ENCODE data around the gene DNAH9. TPM values are rescaled to one million over a fixed set of nuclear protein-coding genes. Genes with fewer than 3 reads are reported as not detected.

The DNAH9 gene
- total RNA-seq, 1 donor from 2014 or later, result under 0.01 TPM

GRCh38 chr17:11999696-12000095, 401.4 kb downstream of the DNAH9 start:
- FAIRE-seq, result no peak
- DNase-seq (ENCODE audit: low read depth), result no peak
- no peak overlapping the region for H3K4me3 ChIP-seq (ENCODE audit: low read depth, low read length)
- H3K36me3 ChIP-seq (ENCODE audit: control insufficient read depth, insufficient read depth, low read length), result no peaks in the 10 kb centered on the region
- no peak for TF ChIP-seq CTCF (IDR thresholded peaks at IDR 0.05; ENCODE audit: insufficient read depth, low read length, severe bottlenecking)
- H3K27me3 ChIP-seq (ENCODE audit: control insufficient read depth, insufficient read depth, low read length), result no peaks in the 10 kb centered on the region

GRCh38 chr17:12007466-12007865, 409.2 kb downstream of the DNAH9 start:
- Histone ChIP-seq H3K36me3 (ENCODE audit: control insufficient read depth, insufficient read depth, low read length) (no peaks in the 10 kb centered on the region), H3K27me3 (ENCODE audit: control insufficient read depth, insufficient read depth, low read length) (peaks cover 3% of the 10 kb centered on the region), H3K4me3 (ENCODE audit: low read depth, low read length) (no peak overlapping the region)
- FAIRE-seq, result no peak
- DNase-seq (ENCODE audit: low read depth), result no peak
- no peak for TF ChIP-seq CTCF (IDR thresholded peaks at IDR 0.05; ENCODE audit: insufficient read depth, low read length, severe bottlenecking)

Measured in bronchial epithelial cell (primary cell).